ENCODE results near the gene AR. TPM values are rescaled to one million over a fixed set of nuclear protein-coding genes. Genes with fewer than 3 reads are reported as not detected.

Gene AR
- total and polyA plus RNA-seq, 4 donors: 2.8 to 67.4 (median 22.9) TPM

DNA sequence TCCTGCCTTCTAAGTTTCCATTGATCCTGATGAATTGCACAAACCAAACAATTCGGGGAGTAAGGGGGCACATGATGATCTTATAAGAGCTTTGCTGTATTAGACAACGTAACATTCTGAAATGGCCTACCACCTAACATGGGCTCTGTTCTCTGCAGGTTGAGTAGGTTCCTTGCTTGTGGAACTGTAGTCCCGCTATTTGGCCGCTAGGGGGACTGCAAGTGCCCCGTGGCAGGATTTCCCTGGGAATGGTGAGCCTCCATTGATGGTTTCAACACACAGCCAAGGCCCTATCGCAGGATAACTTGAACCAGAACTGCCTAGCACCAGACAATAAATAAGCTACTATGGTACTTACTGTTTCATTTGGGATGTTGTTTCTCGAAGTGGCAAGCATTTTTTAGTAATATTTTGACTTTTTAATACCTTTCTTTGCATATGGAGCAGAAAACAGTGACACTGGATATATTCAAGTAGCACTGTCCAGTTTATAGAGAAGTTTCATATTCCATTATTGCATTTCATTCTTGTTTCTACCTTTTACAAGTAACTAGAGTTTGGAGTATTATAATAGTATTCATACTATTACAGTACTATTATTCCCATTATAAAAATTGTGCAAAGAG is 11.9 kb downstream of the AR start:
- Histone ChIP-seq H3K9me3 (ENCODE audit: control insufficient read depth in 4 of 4, low read length in 3 of 4) (no peaks in the 10 kb centered on the region), H3K4me3 (ENCODE audit: low read depth in 1 of 3, low read length in 3 of 3) (no peak overlapping the region), H3K27ac (ENCODE audit: low read depth in 1 of 2, low read length in 2 of 2) (no peak overlapping the region), H3K9ac (ENCODE audit: low read depth in 1 of 2, low read length in 2 of 2) (no peak overlapping the region), H3K4me1 (ENCODE audit: control insufficient read depth in 4 of 4, insufficient read depth in 4 of 4, low read length in 3 of 4) (peaks cover 0 to 20% (median 5%) of the 10 kb centered on the region in 4 donors), H3K27me3 (ENCODE audit: control insufficient read depth in 4 of 4, insufficient read depth in 4 of 4, low read length in 3 of 4) (peaks cover 0 to 2% (median 0%) of the 10 kb centered on the region in 4 donors), H3K36me3 (ENCODE audit: control insufficient read depth in 4 of 4, insufficient read depth in 3 of 4, low read depth in 1 of 4, low read length in 3 of 4) (peaks cover 0 to 3% (median 0%) of the 10 kb centered on the region in 4 donors)
- no peak for DNase-seq (ENCODE audit: low spot score)
- WGBS: 25% methylated on average over 7 of the region's 7 CpGs
- TF ChIP-seq REST (IDR thresholded peaks at IDR 0.05) (no peak), RAD21 (IDR thresholded peaks at IDR 0.05) (peak; percentile 78 to 89), TAF1 (conservative IDR thresholded peaks at IDR 0.05) (no peak), GABPA (IDR thresholded peaks at IDR 0.05 in 1 of 2, conservative IDR thresholded peaks at IDR 0.05 in 1 of 2) (no peak), YY1 (IDR thresholded peaks at IDR 0.05) (peak; percentile 56), RXRA (IDR thresholded peaks at IDR 0.05) (no peak), FOXA1 (IDR thresholded peaks at IDR 0.05) (no peak), HNF4A (conservative IDR thresholded peaks at IDR 0.05) (no peak), EGR1 (IDR thresholded peaks at IDR 0.05; ENCODE audit: low read depth in 2 of 2) (no peak)
- TF ChIP-seq, protein P1, sequence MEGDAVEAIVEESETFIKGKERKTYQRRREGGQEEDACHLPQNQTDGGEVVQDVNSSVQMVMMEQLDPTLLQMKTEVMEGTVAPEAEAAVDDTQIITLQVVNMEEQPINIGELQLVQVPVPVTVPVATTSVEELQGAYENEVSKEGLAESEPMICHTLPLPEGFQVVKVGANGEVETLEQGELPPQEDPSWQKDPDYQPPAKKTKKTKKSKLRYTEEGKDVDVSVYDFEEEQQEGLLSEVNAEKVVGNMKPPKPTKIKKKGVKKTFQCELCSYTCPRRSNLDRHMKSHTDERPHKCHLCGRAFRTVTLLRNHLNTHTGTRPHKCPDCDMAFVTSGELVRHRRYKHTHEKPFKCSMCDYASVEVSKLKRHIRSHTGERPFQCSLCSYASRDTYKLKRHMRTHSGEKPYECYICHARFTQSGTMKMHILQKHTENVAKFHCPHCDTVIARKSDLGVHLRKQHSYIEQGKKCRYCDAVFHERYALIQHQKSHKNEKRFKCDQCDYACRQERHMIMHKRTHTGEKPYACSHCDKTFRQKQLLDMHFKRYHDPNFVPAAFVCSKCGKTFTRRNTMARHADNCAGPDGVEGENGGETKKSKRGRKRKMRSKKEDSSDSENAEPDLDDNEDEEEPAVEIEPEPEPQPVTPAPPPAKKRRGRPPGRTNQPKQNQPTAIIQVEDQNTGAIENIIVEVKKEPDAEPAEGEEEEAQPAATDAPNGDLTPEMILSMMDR (IDR thresholded peaks at IDR 0.05; ENCODE audit: low read depth, low read length, missing input control): peak; percentile 64

DNA sequence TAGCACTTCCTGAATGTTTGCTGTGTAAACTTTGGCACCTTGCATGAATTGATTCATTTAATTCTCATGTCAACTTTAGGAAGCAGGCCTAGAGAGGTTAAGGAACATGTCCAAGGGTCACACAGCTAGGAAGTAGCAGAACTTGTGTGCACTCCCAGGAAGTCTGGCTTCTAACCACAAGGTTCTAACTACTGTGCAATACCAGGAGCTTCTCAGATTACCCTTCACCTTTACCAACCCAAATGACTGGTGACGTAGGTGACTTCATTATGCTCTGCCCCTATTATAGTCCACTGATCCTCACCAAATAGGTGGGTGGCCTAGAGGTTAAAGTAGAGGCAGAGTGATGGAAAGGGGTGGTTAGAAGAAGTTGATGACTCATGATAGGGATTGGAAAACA is 14.4 kb downstream of the AR start:
- peaks cover 0 to 3% (median 0%) of the 10 kb centered on the region in 4 donors for H3K36me3 ChIP-seq (ENCODE audit: control insufficient read depth in 4 of 4, insufficient read depth in 3 of 4, low read depth in 1 of 4, low read length in 3 of 4)
- peaks cover 0 to 16% (median 5%) of the 10 kb centered on the region in 4 donors for H3K4me1 ChIP-seq (ENCODE audit: control insufficient read depth in 4 of 4, insufficient read depth in 4 of 4, low read length in 3 of 4)
- H3K4me3 ChIP-seq (ENCODE audit: low read depth in 1 of 3, low read length in 3 of 3): no peak overlapping the region
- H3K9me3 ChIP-seq (ENCODE audit: control insufficient read depth in 4 of 4, low read length in 3 of 4): no peaks in the 10 kb centered on the region
- no peak overlapping the region for H3K27ac ChIP-seq (ENCODE audit: low read depth in 1 of 2, low read length in 2 of 2)
- H3K9ac ChIP-seq (ENCODE audit: low read depth in 1 of 2, low read length in 2 of 2): no peak overlapping the region
- TF ChIP-seq RAD21 (IDR thresholded peaks at IDR 0.05) (no peak), SP1 (IDR thresholded peaks at IDR 0.05) (no peak), MAX (IDR thresholded peaks at IDR 0.05) (no peak), HNF4A (conservative IDR thresholded peaks at IDR 0.05) (no peak), YY1 (IDR thresholded peaks at IDR 0.05) (no peak), GABPA (IDR thresholded peaks at IDR 0.05 in 1 of 2, conservative IDR thresholded peaks at IDR 0.05 in 1 of 2) (no peak), FOXA1 (IDR thresholded peaks at IDR 0.05) (no peak), EGR1 (IDR thresholded peaks at IDR 0.05; ENCODE audit: low read depth in 2 of 2) (no peak), HNF4G (IDR thresholded peaks at IDR 0.05) (no peak), FOXA2 (IDR thresholded peaks at IDR 0.05) (no peak), TAF1 (conservative IDR thresholded peaks at IDR 0.05) (no peak), JUND (IDR thresholded peaks at IDR 0.05) (no peak), ZBTB33 (IDR thresholded peaks at IDR 0.05) (no peak), NR2F2 (IDR thresholded peaks at IDR 0.05) (no peak)
- WGBS: 75% methylated on average over 1 of the region's 1 CpG
- H3K27me3 ChIP-seq (ENCODE audit: control insufficient read depth in 4 of 4, insufficient read depth in 4 of 4, low read length in 3 of 4): no peaks in the 10 kb centered on the region
- no peak for DNase-seq (ENCODE audit: low spot score)

Data from liver (tissue), 9 donors.